ENCODE measurements around the gene LRRN2.
"Not testable (repeated sequence)": the region's sequence is repeated elsewhere in the genome, so short reads cannot be mapped to it uniquely, and the experiment has no call there.

Gene LRRN2

GRCh38 chr1:204633665-204634064, 51.9 kb downstream of the LRRN2 start:
- DNase-seq (ENCODE audit: low read depth, low spot score), result no peak

DNA sequence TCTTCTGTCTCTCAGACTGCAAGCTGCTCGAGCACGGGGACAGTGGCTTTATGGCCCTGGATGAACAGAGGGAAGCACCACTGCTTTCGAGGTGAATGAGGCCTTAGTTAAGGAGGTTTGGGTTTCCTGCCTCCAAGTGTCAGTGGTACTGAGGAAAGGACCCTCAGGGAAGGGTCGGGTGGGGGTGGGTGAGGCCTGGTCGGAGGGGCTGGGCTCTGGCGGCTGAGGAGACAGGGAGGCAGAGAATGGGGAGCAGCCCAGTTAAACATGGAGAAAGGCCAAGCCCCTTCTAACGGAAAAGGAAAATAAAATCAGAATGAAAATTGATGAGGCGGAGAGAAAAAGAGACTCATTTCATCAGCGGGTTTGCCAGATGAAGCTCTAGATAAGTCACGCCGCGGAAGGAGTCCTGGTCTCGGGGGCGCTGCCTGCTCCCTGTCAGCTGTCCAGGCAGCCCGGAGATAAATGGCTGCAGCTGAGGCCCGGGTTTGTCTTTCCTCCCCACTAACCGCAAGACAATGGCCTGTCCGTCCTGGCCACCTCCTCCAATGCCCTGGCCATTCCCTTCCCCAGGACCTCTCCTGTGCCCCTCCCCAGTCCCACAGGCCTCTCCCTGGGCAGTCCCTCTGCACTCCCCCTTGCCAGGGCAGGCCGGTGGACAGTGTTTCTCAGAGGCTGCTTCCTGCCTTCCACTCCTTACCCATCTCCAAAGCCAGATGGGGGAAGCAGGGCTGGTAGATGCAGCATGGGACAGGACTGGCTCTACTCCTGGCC, 55.2 kb downstream of the LRRN2 start:
- peak; percentile 36 for DNase-seq (ENCODE audit: low read depth, low spot score)

DNA sequence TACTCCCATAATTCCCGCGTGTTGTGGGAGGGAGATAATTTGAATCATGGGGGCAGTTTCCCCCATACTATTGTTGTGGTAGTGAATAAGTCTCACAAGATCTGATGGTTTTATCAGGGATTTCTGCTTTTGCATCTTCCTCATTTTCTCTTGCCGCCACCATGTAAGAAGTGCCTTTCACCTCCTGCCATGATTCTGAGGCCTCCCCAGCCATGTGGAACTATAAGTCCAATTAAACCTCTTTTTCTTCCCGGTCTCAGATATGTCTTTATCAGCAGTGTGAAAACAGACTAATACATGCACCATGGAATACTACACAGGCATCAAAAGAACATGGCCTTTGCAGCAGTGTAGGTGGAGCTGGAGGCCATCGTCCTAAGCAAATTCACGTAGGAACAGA, 56.1 kb downstream of the LRRN2 start:
- not testable (repeated sequence) for DNase-seq (ENCODE audit: low read depth, low spot score)

- DNase-seq (ENCODE audit: low read depth, low spot score), result no peak
Observed at GRCh38 chr1:204628868-204629267, 56.7 kb downstream of the LRRN2 start.

DNA sequence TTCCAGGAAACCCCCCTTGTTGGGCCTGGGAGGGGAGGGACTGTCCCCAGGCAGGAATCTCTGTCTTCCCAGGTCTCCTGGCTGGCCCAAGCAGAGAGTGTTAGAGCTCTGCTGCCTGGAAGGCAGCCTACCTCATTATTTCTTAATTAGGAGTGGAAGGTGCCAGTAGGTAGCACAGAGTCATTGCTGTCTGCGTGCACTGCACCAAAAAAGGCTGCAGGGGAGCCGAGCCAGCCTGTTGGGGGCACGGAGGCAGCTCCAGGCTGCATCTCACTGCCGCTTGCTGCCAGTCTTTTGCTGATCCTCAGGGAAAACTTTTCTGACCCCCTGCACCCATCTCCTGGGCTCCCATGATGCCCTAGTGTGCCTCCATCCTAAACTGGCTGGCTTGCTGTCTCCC, 58.1 kb downstream of the LRRN2 start:
- DNase-seq (ENCODE audit: low read depth, low spot score), result no peak

- DNase-seq (ENCODE audit: low read depth, low spot score), result no peak
Observed at GRCh38 chr1:204626381-204626780, 59.2 kb downstream of the LRRN2 start.

GRCh38 chr1:204624631-204625216, 60.8 kb downstream of the LRRN2 start:
- peak; percentile 84 for DNase-seq (ENCODE audit: low read depth, low spot score)

DNA sequence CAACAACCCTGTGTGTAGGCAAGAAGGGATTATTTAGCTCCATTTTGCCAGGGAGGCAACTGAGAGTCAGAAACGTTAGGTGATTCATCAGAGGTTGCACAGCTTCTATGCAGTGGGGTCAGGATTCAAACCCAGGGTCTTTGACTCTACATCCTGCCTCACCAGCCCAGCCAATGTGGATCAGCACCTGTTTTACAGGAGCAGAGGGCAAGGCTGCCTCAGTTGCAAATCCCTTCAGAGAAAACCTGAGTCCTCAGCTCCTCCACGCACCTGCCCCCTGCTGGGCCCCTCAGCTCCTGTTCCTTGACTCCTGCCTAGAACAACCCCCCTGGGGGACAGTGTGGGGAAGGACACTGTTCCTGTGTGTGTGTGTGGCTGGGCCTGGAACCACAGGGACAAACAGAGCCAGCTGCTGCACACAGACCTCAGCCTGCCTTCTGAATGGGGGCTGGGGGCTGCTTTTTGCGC, 61.6 kb downstream of the LRRN2 start:
- DNase-seq (ENCODE audit: low read depth, low spot score), result peak; percentile 75

GRCh38 chr1:204623365-204623893, 62.1 kb downstream of the LRRN2 start:
- peak; percentile 75 for DNase-seq (ENCODE audit: low read depth, low spot score)

- no peak for DNase-seq (ENCODE audit: low read depth, low spot score)
Observed at GRCh38 chr1:204621996-204622395, 63.5 kb downstream of the LRRN2 start.

DNA sequence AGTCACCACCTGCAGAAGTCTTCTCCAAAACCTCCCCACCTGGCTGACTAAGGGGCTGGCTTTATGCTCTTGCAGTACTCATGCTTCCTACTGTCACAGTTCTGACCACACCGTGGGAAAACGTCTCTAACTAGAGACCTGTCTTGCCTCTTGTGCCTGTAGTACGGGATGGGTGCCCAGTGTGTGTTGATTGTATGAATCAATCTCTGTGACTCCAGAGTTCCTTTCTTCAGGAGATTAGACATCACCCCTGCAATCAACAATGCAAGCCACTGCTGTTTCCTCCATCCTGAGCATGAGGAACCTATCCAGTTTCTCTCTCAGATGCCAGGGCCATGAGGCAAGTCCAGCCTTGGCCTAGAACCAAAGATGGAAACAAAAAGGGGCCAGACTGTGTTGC, 64.1 kb downstream of the LRRN2 start:
- no peak for DNase-seq (ENCODE audit: low read depth, low spot score)

DNA sequence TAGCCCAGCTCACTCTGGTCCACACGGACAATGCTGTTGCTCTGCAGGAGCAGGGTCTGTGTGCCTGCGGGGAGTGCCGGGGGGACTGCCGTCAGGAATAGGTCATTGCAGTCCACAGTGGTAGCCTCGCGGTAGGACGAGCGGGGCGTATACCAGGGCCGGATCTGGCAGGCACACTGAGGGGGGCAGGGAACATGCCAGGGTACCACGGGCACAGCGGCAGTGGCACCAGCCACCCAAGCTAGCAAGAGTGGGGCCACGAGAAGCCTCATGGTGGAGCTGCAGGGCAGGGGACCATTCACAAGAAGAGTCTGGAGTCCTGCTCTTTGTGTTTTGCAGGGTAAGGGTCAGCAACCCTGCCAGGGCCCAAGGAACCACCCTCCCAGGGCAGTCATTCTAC, 65.8 kb downstream of the LRRN2 start:
- DNase-seq (ENCODE audit: low read depth, low spot score), result no peak

DNA sequence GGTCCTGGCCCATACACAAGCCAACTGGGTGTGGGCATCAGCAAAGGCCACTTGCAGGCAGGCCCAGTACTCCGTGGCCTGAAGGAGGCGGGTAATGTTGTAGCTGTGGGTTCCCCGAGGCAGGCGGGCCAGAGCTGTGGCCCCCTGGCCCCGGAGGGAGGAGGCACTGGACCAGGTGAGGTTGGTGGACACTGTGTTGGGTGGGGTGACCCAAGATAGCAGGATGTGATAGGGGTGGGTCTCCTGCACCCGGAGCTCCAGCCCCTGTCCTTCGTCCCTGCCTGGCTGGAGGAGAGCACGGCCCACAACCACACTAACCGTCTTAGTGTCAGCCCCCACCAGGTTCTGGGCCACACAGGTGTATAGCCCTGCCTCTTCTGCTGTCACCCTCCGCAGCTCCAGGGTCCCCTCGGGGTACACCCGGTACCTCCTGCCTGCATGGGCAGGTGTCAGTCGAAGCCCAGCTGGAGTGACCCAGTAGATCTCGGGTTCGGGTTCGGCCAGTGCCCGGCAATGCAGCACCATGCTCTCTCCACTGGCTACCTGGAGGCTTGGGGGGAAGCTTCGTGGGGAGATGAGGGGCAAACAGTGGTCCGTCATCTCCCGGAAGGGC, 67.3 kb downstream of the LRRN2 start:
- DNase-seq (ENCODE audit: low read depth, low spot score), result no peak

GRCh38 chr1:204617256-204618147, 68.0 kb downstream of the LRRN2 start:
- no peak for DNase-seq (ENCODE audit: low read depth, low spot score)

DNA sequence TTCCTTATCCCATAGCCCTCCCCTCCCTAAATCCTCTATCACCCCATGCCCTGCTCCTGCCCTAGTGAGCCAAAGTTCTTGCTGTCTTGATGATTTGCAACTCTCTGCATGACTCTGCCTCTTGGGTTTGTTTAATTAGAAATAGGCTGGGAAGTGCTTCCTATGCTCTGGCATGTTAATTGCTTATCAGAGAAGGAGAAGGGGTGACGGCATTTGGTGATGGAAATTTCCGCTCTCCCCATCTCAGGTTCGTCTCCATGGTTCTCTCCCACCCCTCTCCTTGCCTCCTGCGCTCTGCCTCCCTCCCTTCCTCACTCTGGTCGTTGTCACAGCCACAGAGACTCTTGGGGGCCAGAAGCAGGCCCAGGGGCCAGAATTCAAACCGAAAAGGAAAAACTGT, 68.9 kb downstream of the LRRN2 start:
- DNase-seq (ENCODE audit: low read depth, low spot score), result no peak

DNA sequence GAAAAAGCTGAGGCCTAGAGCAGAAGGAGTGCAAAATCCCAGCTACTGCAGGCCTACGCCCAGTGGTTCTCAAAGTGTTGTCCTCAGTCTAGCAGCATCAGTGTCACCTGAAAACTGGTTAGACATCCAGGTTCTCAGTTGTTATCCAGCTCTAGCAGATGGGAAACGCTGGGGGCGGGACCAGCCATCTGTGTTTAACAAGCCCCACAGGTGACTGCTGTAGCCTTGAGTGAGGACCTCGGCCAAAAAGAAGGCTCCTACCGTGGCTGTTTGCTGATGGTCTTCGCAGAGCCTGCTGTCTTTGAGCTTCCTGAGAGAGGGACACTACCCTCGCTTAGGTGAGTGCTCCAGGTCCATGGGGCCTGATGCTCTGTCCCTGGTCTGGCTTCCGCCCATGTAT, 69.7 kb downstream of the LRRN2 start:
- DNase-seq (ENCODE audit: low read depth, low spot score), result no peak

- DNase-seq (ENCODE audit: low read depth, low spot score), result no peak
Observed at GRCh38 chr1:204613636-204614035, 71.9 kb downstream of the LRRN2 start.

DNA sequence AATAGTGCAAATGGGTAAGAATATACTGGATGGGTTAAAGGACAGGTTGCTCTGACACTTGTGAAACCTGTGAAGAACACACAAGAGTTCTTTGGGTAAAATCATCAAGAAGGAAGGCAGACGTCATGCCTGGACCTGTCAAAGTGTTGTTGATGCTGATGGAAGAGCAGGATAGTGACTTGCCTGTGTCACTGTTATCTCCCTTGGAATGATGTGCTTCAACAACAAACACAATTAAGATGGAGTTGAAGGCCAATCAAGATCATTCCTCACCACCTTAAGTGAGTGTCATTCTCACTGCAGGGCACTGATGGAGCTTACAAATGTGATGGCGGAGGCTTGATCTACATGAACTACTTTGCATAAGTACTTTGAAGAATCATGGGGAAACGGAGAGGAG, 73.2 kb downstream of the LRRN2 start:
- no peak for DNase-seq (ENCODE audit: low read depth, low spot score)

DNA sequence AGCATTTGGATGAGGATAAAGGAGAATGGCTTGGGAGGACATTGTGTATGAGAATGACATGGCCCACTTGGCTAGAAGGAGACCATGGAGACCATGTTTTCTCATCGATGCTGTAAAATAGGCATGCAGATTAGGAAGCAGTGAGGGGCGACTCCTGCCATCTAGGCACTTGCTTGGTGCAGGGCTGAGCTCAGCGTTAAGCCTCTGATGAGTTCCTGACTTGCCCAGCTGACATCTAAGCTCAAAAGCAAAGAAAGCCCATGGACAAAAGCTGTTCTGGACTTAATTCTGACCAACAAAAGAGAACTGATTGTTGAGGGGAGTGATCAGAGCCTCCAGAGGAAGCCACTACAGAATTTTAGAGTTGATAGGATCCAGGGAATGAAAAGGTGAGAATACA, 74.5 kb downstream of the LRRN2 start:
- DNase-seq (ENCODE audit: low read depth, low spot score), result no peak

DNA sequence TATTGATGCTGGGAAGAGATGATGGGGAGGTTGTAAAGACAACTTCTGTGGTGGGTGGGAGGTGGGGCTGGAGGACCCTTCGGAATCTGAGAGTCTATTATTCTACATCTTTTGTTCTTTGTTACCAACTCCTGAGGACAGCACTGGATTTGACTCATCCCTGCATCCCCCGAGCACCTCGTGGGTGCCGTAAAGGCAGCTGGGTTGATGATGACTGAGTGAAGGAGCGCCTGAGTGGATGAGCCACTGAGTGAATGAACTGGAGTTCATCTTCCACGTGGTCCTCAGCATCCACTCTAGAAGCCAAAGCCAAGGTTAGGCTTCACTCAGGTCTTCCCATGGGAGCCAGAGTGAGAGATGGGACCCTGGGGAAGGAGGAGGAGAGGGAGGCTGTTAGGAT, 77.6 kb downstream of the LRRN2 start:
- no peak for DNase-seq (ENCODE audit: low read depth, low spot score)

DNA sequence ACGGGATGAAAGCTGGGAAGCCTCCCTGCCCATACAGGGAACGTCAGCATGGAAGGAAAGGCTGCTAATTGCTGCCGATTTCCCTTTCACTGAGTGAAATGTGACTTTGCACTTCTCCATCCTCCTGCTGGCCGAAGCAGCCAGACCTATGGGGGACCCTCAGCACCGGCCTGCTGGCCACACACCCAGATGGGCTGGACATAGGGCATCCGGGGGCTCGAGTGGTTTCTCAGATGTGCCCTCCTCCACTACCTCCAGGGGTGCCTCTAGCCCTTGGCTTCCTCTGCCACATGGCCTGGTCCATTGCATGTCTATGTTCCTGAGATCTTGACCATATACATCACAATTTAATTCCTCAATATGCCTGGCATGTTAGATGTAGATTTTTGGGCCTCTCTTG, 79.7 kb downstream of the LRRN2 start:
- DNase-seq (ENCODE audit: low read depth, low spot score), result no peak

Measured in ELF-1 (cell line).